ENCODE data around the gene WWOX.

- TF ChIP-seq CTCF (IDR thresholded peaks at IDR 0.05) (no peak), POLR2A (IDR thresholded peaks at IDR 0.05) (no peak)
These were observed 80.2 kb downstream of the WWOX start for GRCh38 chr16:78179666-78180065.
